Hematopoietic multipotent progenitor cell treated with erythropoietin and hydrocortisone succinate and interleukin-3 and kit ligand, for 17 days (in vitro differentiated cells): ENCODE results near the gene VAPB.
A peak's percentile ranks its signal among the peaks of the same experiment; 100 is the strongest.
"Not testable (repeated sequence)": the region's sequence is repeated elsewhere in the genome, so short reads cannot be mapped to it uniquely, and the experiment has no call there.

Experiments
- DNase-seq: peaks from one replicate; pipeline ENCODE4 v3.0.0-alpha.2; 2015; ENCODE audit warnings: low spot score

VAPB gene

GRCh38 chr20:58407201-58407873 is 18.3 kb downstream of the VAPB start:
- peak; percentile 42 for DNase-seq

- DNase-seq: no peak
These were observed 19.0 kb downstream of the VAPB start for GRCh38 chr20:58407966-58408557.

DNA sequence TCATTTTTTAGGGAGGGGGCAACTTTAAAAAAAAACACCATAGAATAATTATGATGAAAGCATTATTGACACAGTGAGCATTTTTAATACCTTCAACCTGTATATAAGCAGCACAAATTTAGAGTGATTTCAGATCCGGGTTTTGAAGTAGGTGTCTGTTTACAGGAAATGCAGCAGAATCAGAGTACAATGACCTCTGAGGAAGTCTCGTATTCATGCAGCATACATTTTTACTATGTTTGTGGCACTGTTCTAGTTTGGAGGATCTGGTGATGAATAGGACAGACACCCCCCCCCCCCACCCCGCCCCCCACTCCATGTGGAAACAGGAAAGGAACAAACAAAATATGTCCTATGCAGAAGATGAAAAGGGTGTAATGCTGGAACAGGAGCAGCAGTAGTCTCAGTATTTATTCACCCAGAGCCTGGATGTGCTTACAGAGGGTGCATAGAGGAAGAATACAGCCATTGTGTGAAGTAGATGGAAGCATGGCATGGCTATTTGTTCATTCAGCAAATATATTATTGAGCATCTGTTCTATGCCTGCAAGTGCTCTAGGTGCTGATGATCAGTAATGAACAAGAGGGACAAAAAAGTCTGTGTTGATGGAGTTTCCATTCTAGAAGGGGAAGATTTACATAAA is 19.7 kb downstream of the VAPB start:
- DNase-seq: no peak

GRCh38 chr20:58414216-58414615 is 25.2 kb downstream of the VAPB start:
- DNase-seq: not testable (repeated sequence)

DNA sequence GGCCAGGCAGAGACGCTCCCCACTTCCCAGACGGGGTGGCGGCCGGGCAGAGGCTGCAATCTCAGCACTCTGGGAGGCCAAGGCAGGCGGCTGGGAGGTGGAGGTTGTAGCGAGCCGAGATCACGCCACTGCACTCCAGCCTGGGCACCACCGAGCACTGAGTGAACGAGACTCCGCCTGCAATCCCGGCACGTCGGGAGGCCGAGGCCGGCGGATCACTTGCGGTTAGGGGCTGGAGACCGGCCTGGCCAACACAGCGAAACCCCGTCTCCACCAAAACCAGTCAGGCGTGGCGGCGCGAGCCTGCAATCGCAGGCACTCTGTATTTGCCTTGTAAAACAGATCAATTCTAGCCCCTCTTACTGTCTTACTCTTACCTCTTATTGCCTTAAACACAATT is 25.8 kb downstream of the VAPB start:
- DNase-seq: not testable (repeated sequence)

GRCh38 chr20:58416057-58416456 is 27.0 kb downstream of the VAPB start:
- DNase-seq: no peak

DNA sequence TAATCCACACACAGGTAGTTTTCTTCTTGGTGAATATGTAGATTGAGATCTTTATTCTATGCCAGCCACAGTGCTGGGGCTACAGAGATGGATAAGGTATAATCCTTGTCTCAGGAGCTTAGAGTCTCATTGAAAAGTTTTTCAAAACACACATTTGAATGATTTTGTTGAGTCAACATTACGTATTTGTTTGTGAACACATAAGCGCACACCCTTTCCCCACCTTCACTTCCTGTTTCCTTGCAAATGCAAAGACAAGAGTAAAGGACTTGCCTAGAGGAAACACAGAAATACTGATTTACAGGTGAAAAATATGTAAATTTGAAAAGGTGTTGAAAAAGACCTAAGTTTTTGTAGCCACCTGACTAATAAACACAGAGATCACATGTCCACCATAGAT is 27.8 kb downstream of the VAPB start:
- no peak for DNase-seq

DNA sequence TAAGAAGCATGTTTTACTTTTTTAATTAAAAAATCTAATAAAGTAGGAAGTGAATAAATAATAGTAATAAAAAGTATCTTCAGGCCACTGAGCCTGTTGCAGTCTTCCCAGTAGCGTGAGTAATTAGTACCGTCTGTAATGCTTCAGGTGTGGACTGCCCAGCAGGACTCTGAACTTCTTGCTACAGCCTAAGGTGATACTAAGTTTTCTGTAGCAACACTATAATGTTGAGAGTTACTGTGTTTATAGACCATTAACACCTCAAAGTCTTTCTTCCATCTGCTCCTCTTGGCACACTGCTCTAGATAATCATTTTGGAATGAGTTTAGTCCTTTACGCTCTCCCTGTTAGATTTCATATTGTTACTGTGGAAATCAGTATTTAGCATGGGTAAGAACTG is 28.4 kb downstream of the VAPB start:
- no peak for DNase-seq

- no peak for DNase-seq
These were observed 30.1 kb downstream of the VAPB start for GRCh38 chr20:58418949-58419748.

GRCh38 chr20:58420798-58421496 is 31.9 kb downstream of the VAPB start:
- DNase-seq: no peak

GRCh38 chr20:58421497-58421850 is 32.4 kb downstream of the VAPB start:
- DNase-seq: no peak

GRCh38 chr20:58424218-58424969 is 35.4 kb downstream of the VAPB start:
- no peak for DNase-seq

DNA sequence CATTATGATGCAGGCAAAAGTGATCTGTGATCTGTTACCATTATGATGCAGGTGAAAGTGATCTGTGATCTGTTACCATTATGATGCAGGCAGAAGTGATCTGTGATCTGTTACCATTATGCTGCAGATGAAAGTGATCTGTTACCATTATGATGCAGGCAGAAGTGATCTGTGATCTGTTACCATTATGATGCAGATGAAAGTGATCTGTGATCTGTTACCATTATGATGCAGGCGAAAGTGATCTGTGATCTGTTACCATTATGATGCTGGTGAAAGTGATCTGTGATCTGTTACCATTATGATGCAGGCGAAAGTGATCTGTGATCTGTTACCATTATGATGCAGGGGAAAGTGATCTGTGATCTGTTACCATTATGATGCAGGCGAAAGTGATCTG is 38.5 kb downstream of the VAPB start:
- DNase-seq: not testable (repeated sequence)

DNA sequence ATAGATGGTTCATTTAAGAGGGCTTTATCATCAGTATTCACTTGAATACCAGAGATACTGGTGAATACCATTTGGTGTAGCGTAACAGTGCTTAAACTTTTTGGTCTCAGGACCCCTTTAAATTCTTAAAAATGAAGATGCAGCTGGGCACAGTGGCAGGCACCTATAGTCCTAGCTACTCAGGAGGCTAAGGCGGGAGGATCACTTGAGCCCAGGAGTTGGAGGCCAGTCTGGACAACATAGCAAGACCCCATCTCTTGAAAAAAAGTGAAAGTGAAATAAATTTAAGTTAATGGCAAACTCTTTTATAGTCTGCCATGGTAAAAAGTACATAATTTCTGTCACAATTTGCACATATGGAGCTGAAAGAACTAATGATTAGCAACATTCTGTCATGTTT is 39.3 kb downstream of the VAPB start:
- DNase-seq: no peak

DNA sequence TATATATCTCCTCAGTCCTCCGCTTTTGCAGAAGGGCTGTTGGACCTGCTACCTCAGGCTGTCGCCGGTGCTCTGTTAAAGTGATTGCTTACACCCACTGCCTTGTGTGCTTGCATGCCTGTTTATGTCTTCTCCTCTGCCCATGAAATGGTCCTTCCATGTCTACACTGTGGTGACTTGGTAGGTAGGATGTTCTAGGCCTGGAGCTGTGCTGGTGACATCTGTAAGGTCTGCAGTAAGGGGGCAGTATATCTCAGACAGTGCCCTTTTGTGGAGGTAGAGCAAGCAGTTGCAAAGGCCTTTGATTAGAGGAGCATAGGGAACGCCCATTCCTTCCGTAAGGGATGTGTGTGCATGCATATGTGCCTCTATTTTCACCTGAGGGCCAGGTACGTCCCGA is 40.3 kb downstream of the VAPB start:
- no peak for DNase-seq

DNA sequence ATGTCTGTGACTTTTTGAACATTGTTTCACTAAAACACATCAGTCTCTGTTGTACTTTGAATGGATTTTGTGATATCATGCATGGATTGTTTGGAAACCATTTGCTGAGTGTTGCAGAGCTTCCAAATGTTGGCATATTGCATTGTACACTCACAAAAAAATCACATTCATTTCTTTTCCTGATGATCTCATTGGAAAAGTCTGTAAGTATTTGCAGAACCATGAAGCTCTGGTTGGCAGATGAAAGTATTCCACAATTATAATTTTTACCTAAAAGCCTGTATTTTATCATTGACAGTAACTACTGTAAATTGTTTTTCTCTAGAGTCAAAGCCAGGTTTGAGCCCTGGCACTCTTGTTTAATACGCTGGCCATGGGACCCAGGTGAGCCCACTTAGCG is 42.1 kb downstream of the VAPB start:
- DNase-seq: no peak

DNA sequence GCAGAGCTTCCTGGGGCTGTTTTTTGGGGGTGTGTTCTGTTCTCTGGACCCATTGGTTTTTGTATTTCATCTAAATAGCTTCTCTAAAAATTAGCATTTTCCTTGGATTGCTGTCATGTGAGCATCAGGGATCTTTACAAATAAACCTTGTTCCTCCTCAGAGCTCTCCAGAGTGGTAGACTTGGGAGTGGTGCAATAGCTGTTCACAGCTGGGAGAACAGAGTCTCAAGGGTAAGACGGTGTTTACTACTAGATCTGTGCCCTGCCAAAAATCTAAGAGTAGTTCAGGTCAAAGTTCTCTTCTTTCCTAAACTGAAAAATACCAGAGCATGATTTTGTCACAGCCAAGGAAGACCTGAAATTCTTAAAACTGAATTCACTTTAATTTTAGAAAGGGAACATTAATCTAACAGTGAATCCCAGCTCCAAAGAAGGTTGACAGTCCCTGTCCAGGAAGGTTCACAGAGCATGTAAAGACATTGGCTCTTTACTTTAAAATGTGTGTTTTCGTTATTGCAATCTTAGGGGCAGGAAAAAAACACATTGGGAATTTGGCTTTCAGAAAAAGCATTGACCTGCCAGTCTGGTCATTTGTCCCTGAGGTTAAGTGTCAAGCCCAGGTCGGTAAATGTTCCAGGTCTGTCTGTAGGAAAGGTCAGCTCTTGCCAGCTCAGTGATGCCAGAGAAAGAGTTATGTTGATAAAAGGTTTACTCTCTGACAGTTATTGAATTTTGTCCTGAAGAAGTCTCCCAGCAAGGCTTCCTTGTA is 43.3 kb downstream of the VAPB start:
- DNase-seq: no peak

DNA sequence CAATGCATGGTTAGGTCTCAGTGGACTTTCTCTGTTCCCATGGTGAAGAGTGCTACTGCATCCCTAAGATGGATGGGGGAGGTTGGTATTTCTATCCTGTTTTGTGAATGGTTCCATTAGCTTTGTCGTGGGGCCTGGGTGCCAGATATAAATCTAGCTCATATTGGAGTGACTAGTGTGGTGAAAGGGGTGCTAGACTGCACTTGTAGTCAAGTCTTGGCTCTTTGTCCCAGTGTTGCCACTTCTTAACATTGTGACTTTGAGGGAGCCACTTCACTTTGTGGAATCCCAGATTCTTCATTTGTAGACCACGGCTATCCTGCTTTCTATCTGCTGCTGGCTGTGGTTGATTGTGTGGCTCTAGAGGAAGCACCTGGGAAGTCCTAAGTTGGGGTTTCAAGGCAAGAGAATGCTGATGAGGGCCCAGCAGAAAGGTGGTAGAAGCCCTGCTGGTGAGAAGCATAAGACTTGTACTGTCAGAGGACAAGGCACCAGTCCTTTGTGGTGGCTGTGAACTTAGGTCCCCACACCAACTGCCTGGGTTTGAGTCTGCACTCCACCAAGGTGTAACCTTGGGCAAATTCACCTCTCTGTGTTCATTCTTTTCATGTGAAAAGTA is 44.1 kb downstream of the VAPB start:
- no peak for DNase-seq

DNA sequence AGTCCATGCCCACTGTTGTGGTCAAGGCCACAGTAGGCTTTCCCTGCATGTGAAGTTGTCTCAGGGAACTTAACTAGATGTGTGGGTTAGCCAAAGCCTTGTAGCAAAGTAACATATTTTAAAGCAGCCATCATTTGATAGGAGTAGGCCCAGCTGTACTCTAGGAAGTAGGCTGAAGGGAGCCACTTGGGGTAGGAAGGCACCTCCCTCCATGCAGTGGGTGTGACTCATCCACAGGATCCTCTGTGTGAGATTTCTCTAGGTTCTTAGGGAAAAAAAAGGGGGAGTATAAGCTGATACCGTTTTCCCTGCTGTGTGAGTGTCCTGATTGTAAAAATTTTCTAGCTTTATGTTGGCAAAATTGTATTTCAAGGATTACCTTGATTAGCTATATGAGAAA is 44.7 kb downstream of the VAPB start:
- DNase-seq: no peak

- no peak for DNase-seq
These were observed 45.3 kb downstream of the VAPB start for GRCh38 chr20:58434326-58434725.
